8988T (cell line): ENCODE measurements around the gene SEC24B.

Experiments used
- DNase-seq: peaks from one replicate; pipeline ENCODE4 v3.0.0; 2011

Gene SEC24B

DNA sequence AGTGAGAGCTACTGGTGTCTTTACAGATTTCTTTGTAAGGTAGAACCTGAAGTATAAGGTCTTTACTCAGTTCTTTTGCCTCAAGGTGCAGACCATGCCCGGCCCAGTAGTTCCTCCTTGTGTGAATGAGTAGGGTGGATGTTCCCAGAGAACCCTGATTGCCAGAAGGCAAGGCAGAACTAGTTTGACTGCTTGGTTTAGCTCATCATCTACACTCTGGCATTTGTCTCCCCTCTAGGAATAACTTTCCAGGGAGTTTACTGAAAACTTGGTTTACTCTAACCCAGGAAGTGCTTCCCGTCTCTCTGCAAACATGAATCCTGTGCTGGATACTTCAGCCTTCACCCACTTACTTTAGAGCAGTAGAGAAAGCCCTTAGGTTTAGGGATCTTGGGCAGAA is 155.5 kb downstream of the SEC24B start:
- no peak for DNase-seq

DNA sequence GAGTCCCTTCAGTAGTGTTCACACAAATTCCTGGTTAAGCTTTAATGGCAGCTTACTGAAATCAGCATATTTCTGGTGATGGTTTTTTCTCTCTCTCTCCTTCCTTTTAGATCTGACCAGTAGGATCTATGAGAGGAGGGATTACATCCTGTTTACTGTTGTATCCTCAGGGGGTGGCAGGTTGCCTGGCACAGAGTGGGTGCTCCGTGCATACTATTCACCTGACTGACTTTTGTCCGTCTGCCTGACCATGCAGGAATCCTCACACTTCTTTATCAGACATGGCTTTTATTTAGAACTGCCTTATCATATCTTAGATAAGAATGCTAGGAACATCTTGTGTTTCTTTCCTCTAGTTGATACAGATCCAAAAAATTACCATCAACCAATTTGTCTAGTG is 156.0 kb downstream of the SEC24B start:
- no peak for DNase-seq
